GM15510 (cell line): Measurements from ENCODE around the gene DNAJC1.

Source experiments
- POLR2A ChIP-seq: IDR thresholded peaks from 3 replicates; pipeline ENCODE4 v1.6.1; 2011; ENCODE audit warnings: borderline replicate concordance; ENCODE audit not compliant: insufficient read length; ENCODE audit errors: extremely low read depth

The DNAJC1 gene

DNA sequence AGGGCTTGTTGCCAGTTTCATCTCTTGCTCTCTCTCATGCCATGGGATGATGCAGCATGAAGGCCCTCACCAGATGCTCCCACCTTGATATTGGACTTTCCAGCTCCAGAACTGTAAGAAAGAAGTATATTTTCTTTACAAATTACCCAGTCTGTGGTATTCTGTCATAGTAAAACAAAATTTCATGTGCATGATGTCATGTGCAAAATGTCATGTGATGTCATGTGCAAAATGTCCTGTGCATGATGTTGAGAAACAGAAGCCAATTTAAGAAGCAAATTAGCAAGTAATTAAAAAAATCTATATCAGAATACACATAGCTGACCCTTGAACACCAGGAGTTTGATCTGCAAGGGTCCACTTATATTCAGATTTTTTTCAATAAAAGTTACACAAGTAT lies 56.6 kb downstream of the DNAJC1 start:
- TF ChIP-seq POLR2A: no peak

GRCh38 chr10:21944727-21945386 lies 58.7 kb downstream of the DNAJC1 start:
- TF ChIP-seq POLR2A: no peak

- TF ChIP-seq POLR2A: no peak
These were observed 59.8 kb downstream of the DNAJC1 start for GRCh38 chr10:21943633-21944265.

DNA sequence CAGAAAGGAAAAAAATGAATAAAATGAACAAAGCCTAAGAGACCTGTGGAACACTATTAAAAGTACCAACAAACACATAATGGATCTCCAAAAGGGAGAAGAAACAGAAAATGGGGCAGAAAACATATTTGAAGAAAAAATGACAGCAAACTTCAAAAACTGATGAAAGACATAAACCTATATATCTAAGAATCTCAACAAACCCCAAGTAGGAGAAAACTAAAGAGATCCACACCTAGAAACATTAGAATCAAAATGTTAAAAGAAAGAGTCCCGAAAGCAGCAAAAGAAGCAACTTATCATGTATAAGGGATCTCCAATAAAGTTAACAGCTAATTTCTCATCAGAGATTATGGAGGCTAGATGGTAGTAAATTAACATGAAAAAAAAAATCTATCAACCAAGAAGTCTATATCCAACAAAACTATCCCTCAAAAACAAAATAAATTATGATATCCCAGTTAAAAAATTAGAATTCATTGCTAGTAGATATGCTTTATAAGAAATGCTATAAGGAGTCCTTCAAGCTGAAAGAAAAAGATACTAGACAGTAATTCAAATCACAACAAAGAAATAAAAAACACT lies 68.0 kb downstream of the DNAJC1 start:
- TF ChIP-seq POLR2A: no peak

- TF ChIP-seq POLR2A: no peak
These were observed 69.2 kb downstream of the DNAJC1 start for GRCh38 chr10:21934307-21934706.

- TF ChIP-seq POLR2A: no peak
These were observed 74.5 kb downstream of the DNAJC1 start for GRCh38 chr10:21929070-21929469.

- TF ChIP-seq POLR2A: no peak
These were observed 75.7 kb downstream of the DNAJC1 start for GRCh38 chr10:21927631-21928353.

DNA sequence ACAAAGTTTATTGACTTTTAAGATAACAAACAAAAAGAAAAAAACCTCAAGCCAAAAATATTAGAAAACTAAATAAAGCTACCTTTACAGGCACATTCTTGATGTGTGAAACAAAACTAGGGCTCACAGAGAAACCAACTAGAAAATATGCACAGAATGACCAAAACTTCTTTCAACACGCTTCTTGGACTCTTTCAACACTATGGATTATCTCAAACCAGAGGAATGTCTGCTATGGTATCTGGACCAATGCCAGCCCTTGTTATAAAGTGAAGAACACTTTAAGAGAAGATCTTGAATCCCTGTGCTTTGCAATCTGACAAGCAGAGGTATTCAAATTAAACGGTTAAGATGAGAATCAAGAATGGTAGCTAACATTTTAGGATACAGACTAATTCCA lies 76.6 kb downstream of the DNAJC1 start:
- no peak for TF ChIP-seq POLR2A

- no peak for TF ChIP-seq POLR2A
These were observed 77.1 kb downstream of the DNAJC1 start for GRCh38 chr10:21926358-21926925.

GRCh38 chr10:21925851-21926250 lies 77.7 kb downstream of the DNAJC1 start:
- TF ChIP-seq POLR2A: no peak

GRCh38 chr10:21924511-21924910 lies 79.0 kb downstream of the DNAJC1 start:
- TF ChIP-seq POLR2A: no peak

DNA sequence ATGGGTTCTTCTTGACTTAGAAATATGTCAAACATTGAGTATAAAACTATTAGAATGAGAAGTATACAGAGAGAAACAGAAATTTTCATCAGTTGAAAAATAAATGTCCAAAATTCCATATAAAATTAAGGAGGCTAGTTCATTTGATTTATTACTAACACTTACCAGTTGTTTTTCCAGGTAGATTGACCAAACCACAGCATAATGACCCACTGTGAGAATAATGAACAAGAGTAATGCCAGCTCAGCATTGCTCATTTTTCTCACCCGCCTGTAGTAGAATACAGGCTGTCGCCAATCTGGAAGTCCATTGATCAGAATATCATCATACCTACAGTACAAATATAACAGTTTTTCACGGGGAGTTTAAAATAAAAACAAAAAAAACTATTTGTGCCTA lies 82.9 kb downstream of the DNAJC1 start:
- no peak for TF ChIP-seq POLR2A

- TF ChIP-seq POLR2A: no peak
These were observed 83.6 kb downstream of the DNAJC1 start for GRCh38 chr10:21919906-21920305.

- TF ChIP-seq POLR2A: no peak
These were observed 84.4 kb downstream of the DNAJC1 start for GRCh38 chr10:21919117-21919516.

DNA sequence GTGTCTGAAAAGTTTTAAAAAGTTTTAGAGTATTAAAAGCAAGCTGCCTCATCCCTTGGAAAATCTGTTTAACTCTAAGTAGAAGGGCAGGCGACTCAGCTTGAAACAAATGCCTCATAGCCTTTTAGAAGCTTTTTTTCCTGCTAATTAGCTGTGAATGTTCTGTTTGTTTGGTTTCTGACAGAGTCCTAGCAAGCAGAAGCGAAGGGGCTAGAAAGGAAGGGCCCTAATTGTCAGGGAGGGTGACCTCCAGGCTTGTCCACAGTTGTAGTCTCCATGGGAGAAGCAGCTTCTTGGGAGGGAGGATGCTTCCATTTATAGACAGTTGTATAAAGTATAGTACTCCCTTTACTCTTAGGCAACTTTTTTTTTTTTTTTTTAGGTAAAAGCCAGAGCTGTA lies 90.9 kb downstream of the DNAJC1 start:
- TF ChIP-seq POLR2A: no peak
